Duodenal mucosa (tissue), 2 donors: ENCODE results near the gene MYCN.
"Not testable (repeated sequence)": the region's sequence is repeated elsewhere in the genome, so short reads cannot be mapped to it uniquely, and the experiment has no call there.

Experiments used
- H3K27ac ChIP-seq: one replicate; pipeline ENCODE4 v1.7.0; 2013; ENCODE audit warnings: low read depth, low read length
- H3K27me3 ChIP-seq, 2 donors: one replicate each; pipeline ENCODE4 v1.7.0; 2013; ENCODE audit warnings: low read length in 2 of 2, control low read depth in 1 of 2; ENCODE audit not compliant: insufficient read depth in 2 of 2, control insufficient read depth in 1 of 2
- H3K36me3 ChIP-seq, 2 donors: one replicate each; pipeline ENCODE4 v1.7.0; 2013; ENCODE audit warnings: low read length in 2 of 2, control low read depth in 1 of 2; ENCODE audit not compliant: insufficient read depth in 2 of 2, control insufficient read depth in 1 of 2
- H3K4me1 ChIP-seq, 2 donors: one replicate each; pipeline ENCODE4 v1.7.0; 2013; ENCODE audit warnings: low read length in 2 of 2, control low read depth in 1 of 2; ENCODE audit not compliant: insufficient read depth in 2 of 2, control insufficient read depth in 1 of 2
- H3K4me3 ChIP-seq, 2 donors: one replicate each; pipeline ENCODE4 v1.7.0; 2013; ENCODE audit warnings: low read length in 2 of 2, low read depth in 1 of 2
- H3K9ac ChIP-seq, 2 donors: one replicate each; pipeline ENCODE4 v1.7.0; 2013; ENCODE audit warnings: low read length in 2 of 2, low read depth in 1 of 2
- H3K9me3 ChIP-seq, 2 donors: one replicate each; pipeline ENCODE4 v1.7.0; 2013; ENCODE audit warnings: low read length in 2 of 2, control low read depth in 1 of 2; ENCODE audit not compliant: control insufficient read depth in 1 of 2

The MYCN gene

GRCh38 chr2:15916336-15916735 is 24.0 kb upstream of the MYCN start:
- Histone ChIP-seq H3K9ac (no peak overlapping the region), H3K9me3 (no peaks in the 10 kb centered on the region), H3K4me1 (peaks cover 0 to 5% of the 10 kb centered on the region in 2 donors), H3K27ac (no peak overlapping the region), H3K4me3 (no peak overlapping the region), H3K27me3 (no peaks in the 10 kb centered on the region), H3K36me3 (no peaks in the 10 kb centered on the region)

DNA sequence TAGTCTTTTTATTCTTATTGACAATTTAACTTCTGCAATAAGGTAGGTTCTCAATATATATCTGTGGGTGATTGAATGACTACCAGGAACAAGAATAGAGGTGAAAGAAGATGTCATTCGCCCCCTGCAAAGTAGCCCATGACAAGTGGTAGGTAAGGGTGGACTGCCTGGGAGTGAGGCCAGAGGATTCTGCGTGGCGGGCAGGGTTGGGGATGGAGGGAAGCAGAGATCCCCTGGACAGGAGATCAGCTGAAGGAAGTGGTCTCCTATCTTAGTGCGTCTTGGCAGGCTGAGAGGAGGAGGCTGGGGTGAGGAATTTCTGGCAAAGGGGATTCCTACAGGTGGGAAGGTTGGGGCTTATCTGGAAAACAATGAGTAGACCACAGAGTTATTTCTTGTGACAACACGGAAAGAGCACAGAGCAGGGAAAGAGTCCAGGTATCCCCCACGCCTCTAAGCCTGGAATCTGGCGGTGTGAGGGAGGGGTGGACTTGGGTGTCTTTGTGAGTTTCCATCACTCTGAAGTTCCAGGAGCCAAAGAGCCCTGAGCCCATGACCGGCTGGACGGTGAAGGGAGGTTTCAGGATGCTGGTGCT is 21.5 kb upstream of the MYCN start:
- Histone ChIP-seq H3K36me3 (no peaks in the 10 kb centered on the region), H3K9me3 (no peaks in the 10 kb centered on the region), H3K4me1 (peaks cover 0 to 5% of the 10 kb centered on the region in 2 donors), H3K27ac (no peak overlapping the region), H3K9ac (no peak overlapping the region), H3K4me3 (no peak overlapping the region), H3K27me3 (no peaks in the 10 kb centered on the region)

- no peaks in the 10 kb centered on the region for H3K9me3 ChIP-seq
- H3K9ac ChIP-seq, result no peak overlapping the region
- H3K4me3 ChIP-seq, result no peak overlapping the region
- peaks cover 0 to 5% of the 10 kb centered on the region in 2 donors for H3K4me1 ChIP-seq
- H3K27ac ChIP-seq, result no peak overlapping the region
- H3K27me3 ChIP-seq, result no peaks in the 10 kb centered on the region
- no peaks in the 10 kb centered on the region for H3K36me3 ChIP-seq
These were observed 20.5 kb upstream of the MYCN start for GRCh38 chr2:15919716-15920434.

DNA sequence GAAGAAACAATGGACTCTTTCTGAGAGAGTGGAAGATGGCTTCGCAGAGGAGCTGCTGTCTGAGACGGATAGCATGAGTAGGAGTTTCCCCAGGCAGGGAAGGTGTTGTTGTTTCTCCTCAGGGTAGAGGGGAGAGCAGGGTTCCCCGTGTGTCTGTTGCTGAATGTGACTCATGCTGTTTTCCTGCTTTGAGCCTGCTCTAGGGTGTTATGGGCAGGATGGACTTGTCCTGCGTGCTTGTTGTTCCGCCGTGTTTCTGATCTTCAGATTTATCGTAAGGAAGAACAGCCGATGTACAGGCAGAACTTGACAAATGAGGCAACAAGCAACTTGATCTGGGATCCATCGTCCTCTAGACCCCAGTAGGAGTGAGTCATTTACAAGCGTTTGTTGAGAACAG is 19.7 kb upstream of the MYCN start:
- Histone ChIP-seq H3K4me3 (no peak overlapping the region), H3K9ac (no peak overlapping the region), H3K27ac (no peak overlapping the region), H3K4me1 (peaks cover 0 to 5% of the 10 kb centered on the region in 2 donors), H3K9me3 (no peaks in the 10 kb centered on the region), H3K27me3 (no peaks in the 10 kb centered on the region), H3K36me3 (no peaks in the 10 kb centered on the region)

GRCh38 chr2:15923597-15923996 is 16.8 kb upstream of the MYCN start:
- H3K27ac ChIP-seq, result no peak overlapping the region
- H3K27me3 ChIP-seq, result no peaks in the 10 kb centered on the region
- no peak overlapping the region for H3K9ac ChIP-seq
- H3K4me1 ChIP-seq, result peaks cover 0 to 5% of the 10 kb centered on the region in 2 donors
- H3K9me3 ChIP-seq, result no peaks in the 10 kb centered on the region
- H3K4me3 ChIP-seq, result no peak overlapping the region
- H3K36me3 ChIP-seq, result no peaks in the 10 kb centered on the region

DNA sequence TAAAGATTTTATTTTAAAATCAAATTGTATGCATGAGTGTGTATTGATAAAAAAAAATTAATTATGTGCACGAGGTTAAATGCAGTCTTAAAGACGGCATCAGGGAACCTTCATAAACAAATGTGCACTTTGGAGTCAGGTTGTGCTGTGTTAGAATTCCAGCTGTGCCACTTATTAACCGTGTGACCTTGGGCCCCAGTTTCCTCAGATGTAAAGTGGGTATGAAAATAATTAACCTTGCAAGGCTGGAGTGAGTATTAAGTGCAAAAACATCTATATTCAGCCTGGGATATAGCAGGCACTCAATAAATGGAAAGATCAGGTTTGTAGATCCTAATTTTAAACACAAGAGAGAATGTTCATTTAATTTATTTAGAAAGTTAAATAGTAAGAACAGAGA is 14.5 kb upstream of the MYCN start:
- Histone ChIP-seq H3K9me3 (no peaks in the 10 kb centered on the region), H3K4me3 (no peak overlapping the region), H3K36me3 (no peaks in the 10 kb centered on the region), H3K4me1 (no peaks in the 10 kb centered on the region), H3K27me3 (no peaks in the 10 kb centered on the region), H3K9ac (no peak overlapping the region), H3K27ac (no peak overlapping the region)

GRCh38 chr2:15926252-15926651 is 14.1 kb upstream of the MYCN start:
- Histone ChIP-seq H3K4me1 (no peaks in the 10 kb centered on the region), H3K4me3 (no peak overlapping the region), H3K36me3 (no peaks in the 10 kb centered on the region), H3K27me3 (no peaks in the 10 kb centered on the region), H3K9me3 (no peaks in the 10 kb centered on the region), H3K27ac (no peak overlapping the region), H3K9ac (no peak overlapping the region)

DNA sequence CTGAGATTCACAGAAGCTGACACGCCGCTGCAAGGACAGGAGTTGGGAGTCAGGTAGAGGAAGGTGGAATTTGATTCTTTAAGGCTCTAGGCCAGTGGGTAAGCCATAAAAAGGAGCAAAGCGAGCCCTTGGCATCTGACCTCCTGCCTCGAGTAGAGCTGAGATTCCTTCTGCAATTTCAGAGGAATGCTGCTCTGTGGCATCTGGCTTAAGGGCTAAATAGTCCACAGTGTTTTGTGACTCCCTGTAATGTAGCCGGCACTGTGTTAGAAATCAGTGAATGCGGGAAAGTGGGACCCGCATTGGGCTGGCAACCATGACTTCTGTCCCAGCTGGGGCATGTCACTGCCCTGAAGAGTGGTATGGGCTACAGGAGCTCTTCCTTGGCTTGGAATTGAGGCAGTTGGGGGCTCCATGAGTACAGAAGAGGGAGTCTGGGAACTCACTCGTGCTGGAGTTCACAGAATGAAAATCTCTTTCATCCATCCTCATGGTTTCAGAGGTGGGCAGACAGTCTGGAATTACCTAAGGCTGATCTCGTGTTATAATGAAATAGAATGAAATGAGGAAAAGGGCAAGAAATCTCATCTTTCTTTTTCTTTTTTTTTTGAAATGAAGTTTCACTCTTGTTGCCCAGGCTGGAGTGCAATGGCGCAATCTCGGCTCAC is 12.7 kb upstream of the MYCN start:
- Histone ChIP-seq H3K36me3 (no peaks in the 10 kb centered on the region), H3K27me3 (no peaks in the 10 kb centered on the region), H3K9me3 (no peaks in the 10 kb centered on the region), H3K4me1 (no peaks in the 10 kb centered on the region), H3K27ac (no peak overlapping the region), H3K4me3 (no peak overlapping the region), H3K9ac (no peak overlapping the region)

GRCh38 chr2:15929008-15929407 is 11.3 kb upstream of the MYCN start:
- not testable (repeated sequence) for H3K27ac ChIP-seq, H3K27me3 ChIP-seq, H3K9me3 ChIP-seq, H3K9ac ChIP-seq, H3K4me1 ChIP-seq, H3K4me3 ChIP-seq, H3K36me3 ChIP-seq

- no peaks in the 10 kb centered on the region for H3K36me3 ChIP-seq
- no peaks in the 10 kb centered on the region for H3K4me1 ChIP-seq
- H3K9me3 ChIP-seq, result no peaks in the 10 kb centered on the region
- no peak overlapping the region for H3K9ac ChIP-seq
- H3K27ac ChIP-seq, result no peak overlapping the region
- no peak overlapping the region for H3K4me3 ChIP-seq
- no peaks in the 10 kb centered on the region for H3K27me3 ChIP-seq
These were observed 10.5 kb upstream of the MYCN start for GRCh38 chr2:15929861-15930260.
